WTC11 (cell line): Measurements from ENCODE around the gene UBAP1. TPM values are rescaled to one million over a fixed set of nuclear protein-coding genes. Genes with fewer than 3 reads are reported as not detected.

Experiments
- ATAC-seq: fragments of 200-7000 bp; cut with Tn5 transposase; 2 replicates; pipeline ENCODE4 v1.10.0; 2021; ENCODE audit warnings: mild to moderate bottlenecking, moderate library complexity
- CTCF ChIA-PET: fragments of 300-600 bp; sonication (Branson Sonifier 250); formaldehyde crosslinking; loops from one replicate; lab custom pipeline; 2021; ENCODE audit warnings: antibody characterized with exemption; lab: Charles Lee
- POLR2A ChIA-PET: fragments of 350-600 bp; sonication (Branson Sonifier 250); formaldehyde crosslinking; loops from one replicate; lab custom pipeline; 2021; ENCODE audit warnings: antibody characterized with exemption; lab: Charles Lee
- DNase-seq: peaks from one replicate; pipeline ENCODE4 v3.0.0; 2021; ENCODE audit warnings: low spot score
- H3K27ac Mint-ChIP-seq: 2 replicates; pipeline ENCODE4 v1.8.0; 2021; ENCODE audit warnings: mixed read lengths
- H3K27me3 Mint-ChIP-seq: 2 replicates; pipeline ENCODE4 v1.8.0; 2021; ENCODE audit warnings: low read depth, mild to moderate bottlenecking, moderate library complexity, mixed read lengths
- H3K36me3 Mint-ChIP-seq: 2 replicates; pipeline ENCODE4 v1.8.0; 2021; ENCODE audit warnings: mixed read lengths
- H3K4me1 Mint-ChIP-seq: 2 replicates; pipeline ENCODE4 v1.8.0; 2022; ENCODE audit warnings: mixed read lengths
- H3K4me3 Mint-ChIP-seq: 2 replicates; pipeline ENCODE4 v1.8.0; 2021; ENCODE audit warnings: mild to moderate bottlenecking, moderate library complexity, mixed read lengths
- H3K9me3 Mint-ChIP-seq: 2 replicates; pipeline ENCODE4 v1.8.0; 2021; ENCODE audit warnings: mixed read lengths
- AR ChIP-seq: fragments of 250-450 bp; sonication (Bioruptor Pico); IDR thresholded peaks from 2 replicates; pipeline ENCODE4 v1.9.0; 2021; ENCODE audit warnings: mild to moderate bottlenecking
- ATF1 ChIP-seq: sonication (generic); formaldehyde crosslinking; IDR thresholded peaks from 2 replicates; pipeline ENCODE4 v1.8.1; 2023; ENCODE audit warnings: mild to moderate bottlenecking, moderate library complexity, missing genetic modification reagents
- ELF4 ChIP-seq: sonication (generic); formaldehyde crosslinking; IDR thresholded peaks from 2 replicates; pipeline ENCODE4 v1.8.1; 2022; ENCODE audit warnings: low read depth, mild to moderate bottlenecking, moderate library complexity, missing genetic modification reagents
- ESRRA ChIP-seq: sonication (generic); formaldehyde crosslinking; IDR thresholded peaks from 2 replicates; pipeline ENCODE4 v1.8.1; 2022; ENCODE audit warnings: mild to moderate bottlenecking, missing genetic modification reagents, borderline replicate concordance
- GRHL2 ChIP-seq: fragments of 250-450 bp; sonication (Bioruptor Pico); IDR thresholded peaks from 2 replicates; pipeline ENCODE4 v1.8.0; 2022; ENCODE audit warnings: mild to moderate bottlenecking, moderate library complexity; ENCODE audit not compliant: insufficient replicate concordance, severe bottlenecking
- IRF2 ChIP-seq: sonication (generic); formaldehyde crosslinking; IDR thresholded peaks from 2 replicates; pipeline ENCODE4 v1.8.0; 2022; ENCODE audit warnings: low read depth, missing genetic modification reagents, borderline replicate concordance
- MXD4 ChIP-seq: fragments of 250-450 bp; sonication (Bioruptor Pico); IDR thresholded peaks from 2 replicates; pipeline ENCODE4 v1.8.0; 2021; ENCODE audit warnings: mild to moderate bottlenecking, moderate library complexity, borderline replicate concordance
- NFYB ChIP-seq: sonication (generic); formaldehyde crosslinking; conservative IDR thresholded peaks from 2 replicates; pipeline ENCODE4 v1.8.0; 2022; ENCODE audit warnings: low read depth, missing genetic modification reagents
- NR2C2 ChIP-seq: sonication (generic); formaldehyde crosslinking; IDR thresholded peaks from 2 replicates; pipeline ENCODE4 v1.8.0; 2022; ENCODE audit warnings: mild to moderate bottlenecking, missing genetic modification reagents
- NR3C1 ChIP-seq: sonication (generic); formaldehyde crosslinking; conservative IDR thresholded peaks from 2 replicates; pipeline ENCODE4 v1.8.1; 2023; ENCODE audit warnings: low read depth, mild to moderate bottlenecking, missing genetic modification reagents
- RORB ChIP-seq: fragments of 250-450 bp; sonication (Bioruptor Pico); IDR thresholded peaks from 2 replicates; pipeline ENCODE4 v1.9.0; 2021; ENCODE audit warnings: mild to moderate bottlenecking
- SMAD4 ChIP-seq: sonication (generic); formaldehyde crosslinking; IDR thresholded peaks from 2 replicates; pipeline ENCODE4 v1.8.0; 2022; ENCODE audit warnings: mild to moderate bottlenecking, missing genetic modification reagents
- SOX15 ChIP-seq: fragments of 250-450 bp; sonication (Bioruptor Pico); IDR thresholded peaks from 2 replicates; pipeline ENCODE4 v1.9.0; 2021; ENCODE audit warnings: mild to moderate bottlenecking
- TEAD4 ChIP-seq: sonication (generic); formaldehyde crosslinking; IDR thresholded peaks from 2 replicates; pipeline ENCODE4 v1.8.0; 2022; ENCODE audit warnings: mild to moderate bottlenecking, missing genetic modification reagents
- TP53 ChIP-seq: sonication (generic); formaldehyde crosslinking; IDR thresholded peaks from 2 replicates; pipeline ENCODE4 v1.8.1; 2023; ENCODE audit warnings: mild to moderate bottlenecking, missing genetic modification reagents
- ZNF138 ChIP-seq: sonication (generic); formaldehyde crosslinking; conservative IDR thresholded peaks from 2 replicates; pipeline ENCODE4 v1.8.1; 2022; ENCODE audit warnings: mild to moderate bottlenecking, moderate library complexity, missing genetic modification reagents
- ZNF281 ChIP-seq: sonication (generic); formaldehyde crosslinking; IDR thresholded peaks from 2 replicates; pipeline ENCODE4 v1.8.0; 2023; ENCODE audit warnings: mild to moderate bottlenecking, missing genetic modification reagents
- ZNF396 ChIP-seq: fragments of 250-450 bp; sonication (Bioruptor Pico); IDR thresholded peaks from 2 replicates; pipeline ENCODE4 v1.8.0; 2021; ENCODE audit warnings: mild to moderate bottlenecking, moderate library complexity, borderline replicate concordance
- ZNF416 ChIP-seq: fragments of 250-450 bp; sonication (Bioruptor Pico); IDR thresholded peaks from 2 replicates; pipeline ENCODE4 v1.9.0; 2021; ENCODE audit warnings: mild to moderate bottlenecking, inconsistent platforms
- ZNF425 ChIP-seq: fragments of 250-450 bp; sonication (Bioruptor Pico); conservative IDR thresholded peaks from 2 replicates; pipeline ENCODE4 v1.9.0; 2021; ENCODE audit warnings: mild to moderate bottlenecking
- ZSCAN18 ChIP-seq: fragments of 250-450 bp; sonication (Bioruptor Pico); IDR thresholded peaks from 2 replicates; pipeline ENCODE4 v2.1.2; 2022; ENCODE audit warnings: mild to moderate bottlenecking, moderate library complexity
- total RNA-seq: library from RNA; stranded (reverse); gene quantifications from 3 replicates; pipeline ENCODE4 v1.2.3, GENCODE V29; 2021
- TF ChIP-seq, protein P1 (sequence below): fragments of 250-450 bp; sonication (Bioruptor Pico); IDR thresholded peaks from 2 replicates; pipeline ENCODE4 v1.9.0; 2021; ENCODE audit warnings: mild to moderate bottlenecking
- TF ChIP-seq, protein P2 (sequence below): sonication (generic); formaldehyde crosslinking; IDR thresholded peaks from 2 replicates; pipeline ENCODE4 v1.8.1; 2022; ENCODE audit warnings: mild to moderate bottlenecking, missing genetic modification reagents, moderate library complexity, borderline replicate concordance

UBAP1 gene
- total RNA-seq, 1 experiment from 2014 or later: 23.9 TPM

DNA sequence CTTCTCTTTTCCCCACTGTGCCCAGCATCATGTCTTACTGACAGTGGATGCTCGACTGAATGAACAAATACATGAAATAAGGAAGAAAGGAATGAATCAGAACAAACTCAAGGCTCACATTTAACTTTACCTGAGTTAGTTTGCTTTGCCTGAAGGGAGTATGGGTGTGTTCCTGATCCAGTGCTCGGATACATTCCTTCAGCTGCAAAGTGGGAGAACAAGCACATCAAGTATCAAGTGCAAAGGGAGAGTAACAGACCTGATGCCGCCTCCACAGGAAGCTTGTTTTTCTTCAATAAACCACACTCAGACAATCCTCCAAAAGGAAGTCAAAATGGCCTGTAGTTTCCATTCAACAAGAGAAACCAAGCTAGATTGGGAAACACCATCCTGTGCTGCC, 84.1 kb downstream of the UBAP1 start:
- H3K9me3 Mint-ChIP-seq: no peaks in the 10 kb centered on the region
- ChIA-PET CTCF (interaction anchor here (0.6 to 3.0 kb wide), 3 partner anchors 9 to 123 kb away, joined by 3 to 27 read pairs (median 4); no protein-coding TSS in a partner anchor), POLR2A (no interaction called here)
- H3K4me3 Mint-ChIP-seq: no peak overlapping the region
- H3K36me3 Mint-ChIP-seq: no peaks in the 10 kb centered on the region
- DNase-seq: no peak
- no peaks in the 10 kb centered on the region for H3K4me1 Mint-ChIP-seq
- no peak overlapping the region for H3K27ac Mint-ChIP-seq
- TF ChIP-seq MXD4 (no peak), ZNF425 (no peak), NR2C2 (no peak), IRF2 (CRISPR knock-in tag) (no peak), GRHL2 (CRISPR knock-in tag) (no peak), ZNF416 (CRISPR knock-in tag) (no peak), ZNF396 (CRISPR knock-in tag) (no peak), TP53 (no peak), TEAD4 (CRISPR knock-in tag) (no peak), RORB (no peak), ZNF138 (no peak), ESRRA (CRISPR knock-in tag) (no peak), NR3C1 (no peak), ZNF281 (CRISPR knock-in tag) (no peak), AR (CRISPR knock-in tag) (no peak), NFYB (CRISPR knock-in tag) (no peak)
- TF ChIP-seq, all 79 proteins: peak for 0
- no peaks in the 10 kb centered on the region for H3K27me3 Mint-ChIP-seq
- ATAC-seq: no peak

DNA sequence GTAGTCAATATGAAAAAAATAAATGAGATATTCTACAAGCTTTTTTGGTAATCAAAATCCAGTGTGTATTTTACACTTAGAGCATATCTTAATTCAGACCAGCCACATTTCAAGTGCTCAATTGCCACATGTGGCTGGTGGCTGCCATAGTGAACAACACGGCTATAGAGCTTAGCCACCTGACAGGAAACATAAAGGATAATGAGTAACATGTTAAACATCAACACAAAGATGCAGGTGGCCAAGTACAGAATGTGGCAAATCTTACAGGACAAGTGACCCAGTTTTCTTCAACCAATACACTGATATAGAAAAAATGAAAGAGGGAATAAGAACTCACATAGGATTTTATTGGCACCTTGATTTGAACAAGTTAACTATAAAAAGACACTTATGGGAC, 88.8 kb downstream of the UBAP1 start:
- ChIA-PET CTCF (interaction anchor here (0.6 to 2.1 kb wide), 2 partner anchors 15 to 67 kb away, joined by 3 to 5 read pairs; no protein-coding TSS in a partner anchor), POLR2A (no interaction called here)
- H3K4me3 Mint-ChIP-seq: no peak overlapping the region
- ATAC-seq: no peak
- no peaks in the 10 kb centered on the region for H3K27me3 Mint-ChIP-seq
- peaks cover 2% of the 10 kb centered on the region; the same call in 1 of the 2 replicates for H3K36me3 Mint-ChIP-seq
- H3K27ac Mint-ChIP-seq: no peak overlapping the region
- no peaks in the 10 kb centered on the region for H3K4me1 Mint-ChIP-seq
- H3K9me3 Mint-ChIP-seq: no peaks in the 10 kb centered on the region
- DNase-seq: no peak
- TF ChIP-seq ZSCAN18 (CRISPR knock-in tag): no peak
- no peak for TF ChIP-seq IRF2 (CRISPR knock-in tag)
- TF ChIP-seq SOX15 (CRISPR knock-in tag): no peak
- TF ChIP-seq, protein P1, sequence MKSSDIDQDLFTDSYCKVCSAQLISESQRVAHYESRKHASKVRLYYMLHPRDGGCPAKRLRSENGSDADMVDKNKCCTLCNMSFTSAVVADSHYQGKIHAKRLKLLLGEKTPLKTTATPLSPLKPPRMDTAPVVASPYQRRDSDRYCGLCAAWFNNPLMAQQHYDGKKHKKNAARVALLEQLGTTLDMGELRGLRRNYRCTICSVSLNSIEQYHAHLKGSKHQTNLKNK (CRISPR knock-in tag): no peak
- TF ChIP-seq ATF1 (CRISPR knock-in tag): no peak
- no peak for TF ChIP-seq ELF4 (CRISPR knock-in tag)
- TF ChIP-seq SMAD4 (CRISPR knock-in tag): no peak
- no peak for TF ChIP-seq ZNF281 (CRISPR knock-in tag)
- TF ChIP-seq, protein P2, sequence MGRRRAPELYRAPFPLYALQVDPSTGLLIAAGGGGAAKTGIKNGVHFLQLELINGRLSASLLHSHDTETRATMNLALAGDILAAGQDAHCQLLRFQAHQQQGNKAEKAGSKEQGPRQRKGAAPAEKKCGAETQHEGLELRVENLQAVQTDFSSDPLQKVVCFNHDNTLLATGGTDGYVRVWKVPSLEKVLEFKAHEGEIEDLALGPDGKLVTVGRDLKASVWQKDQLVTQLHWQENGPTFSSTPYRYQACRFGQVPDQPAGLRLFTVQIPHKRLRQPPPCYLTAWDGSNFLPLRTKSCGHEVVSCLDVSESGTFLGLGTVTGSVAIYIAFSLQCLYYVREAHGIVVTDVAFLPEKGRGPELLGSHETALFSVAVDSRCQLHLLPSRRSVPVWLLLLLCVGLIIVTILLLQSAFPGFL (CRISPR knock-in tag): no peak
